HG02763 (cell line): ENCODE results near the gene DPM3.

ENCODE experiments used
- ATAC-seq: cut with Tn5 transposase; IDR thresholded peaks from one replicate; pipeline ENCODE4 v1.9.1; 2021; ENCODE audit warnings: mild to moderate bottlenecking, moderate library complexity; ENCODE audit not compliant: unreplicated experiment

DPM3 gene

DNA sequence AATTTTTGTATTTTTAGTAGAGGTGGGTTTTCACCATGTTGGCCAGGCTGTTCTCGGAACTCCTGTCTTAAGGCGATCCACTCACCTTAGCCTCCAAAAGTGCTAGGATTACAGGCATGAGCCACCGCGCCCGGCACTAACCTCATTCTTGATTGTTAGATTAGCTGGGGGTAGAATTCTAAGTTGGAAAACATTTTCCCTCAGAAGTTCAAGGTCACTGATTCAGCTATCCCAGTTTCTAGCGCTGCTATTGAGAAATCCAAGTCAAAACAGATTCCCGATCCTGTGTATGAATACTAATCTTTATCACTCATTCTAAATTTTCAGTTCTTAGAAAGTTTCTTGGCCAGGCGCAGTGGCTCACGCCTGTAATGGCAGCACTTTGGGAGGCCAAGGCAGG is 37.0 kb downstream of the DPM3 start:
- ATAC-seq: no peak

GRCh38 chr1:155099331-155099730 is 41.0 kb downstream of the DPM3 start:
- no peak for ATAC-seq

GRCh38 chr1:155094622-155094948 is 45.7 kb downstream of the DPM3 start:
- ATAC-seq: no peak

DNA sequence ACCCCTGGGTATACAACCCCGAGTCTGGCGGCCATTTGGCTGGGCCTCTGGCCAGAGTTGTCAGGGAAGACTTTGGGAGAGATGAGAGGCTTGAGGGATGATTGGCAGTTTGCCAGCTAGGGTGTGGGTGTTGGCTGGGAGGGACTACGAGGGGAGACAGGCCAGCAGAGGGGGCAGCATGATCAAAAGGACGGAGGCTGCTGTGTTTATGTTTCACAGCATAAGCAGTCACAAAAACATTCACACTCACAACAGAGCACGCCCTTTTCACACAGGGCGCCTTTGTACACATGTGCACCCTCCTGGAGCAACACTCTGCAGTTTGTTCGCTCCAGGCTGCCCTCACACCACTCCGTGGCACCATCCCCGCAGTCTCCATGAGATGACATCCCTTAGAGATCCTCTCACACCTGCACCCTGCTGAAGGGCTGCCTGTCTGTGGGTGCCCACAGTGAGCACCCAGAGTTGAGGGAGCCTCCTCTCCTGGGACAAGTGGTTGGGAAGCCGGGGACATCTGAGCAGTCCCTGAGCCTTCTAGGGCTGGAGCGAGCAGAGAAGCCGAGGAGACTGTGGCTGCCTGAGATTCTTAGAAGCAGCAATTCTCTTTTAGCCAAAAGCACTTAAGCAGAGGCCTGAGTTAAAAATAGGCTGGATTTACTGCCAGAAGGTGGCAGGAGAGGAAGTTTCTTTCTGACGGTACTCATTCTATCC is 46.3 kb downstream of the DPM3 start:
- ATAC-seq: no peak

GRCh38 chr1:155092641-155093040 is 47.7 kb downstream of the DPM3 start:
- ATAC-seq: no peak

GRCh38 chr1:155092131-155092530 is 48.2 kb downstream of the DPM3 start:
- ATAC-seq: no peak

- ATAC-seq: peak; percentile 48
Observed at GRCh38 chr1:155091071-155092051, 49.0 kb downstream of the DPM3 start.
